CD4-positive, alpha-beta T cell treated with Interleukin-6 for 4 hours (primary cell): ENCODE data around the gene DLX5.

Experiments used
- DNase-seq: peaks from one replicate; pipeline ENCODE4 v3.0.0-alpha.2; 2020; ENCODE audit warnings: mixed read lengths

The DLX5 gene

GRCh38 chr7:97005183-97006054, 19.2 kb downstream of the DLX5 start, which contains the start of gene DLX6:
Gene DLX6 (plus strand): TSS chr7:97005553. CDS start chr7:97005978, 425 bp downstream.
- peak; percentile 44 for DNase-seq

GRCh38 chr7:97004247-97005182, 20.1 kb downstream of the DLX5 start:
- no peak for DNase-seq

DNA sequence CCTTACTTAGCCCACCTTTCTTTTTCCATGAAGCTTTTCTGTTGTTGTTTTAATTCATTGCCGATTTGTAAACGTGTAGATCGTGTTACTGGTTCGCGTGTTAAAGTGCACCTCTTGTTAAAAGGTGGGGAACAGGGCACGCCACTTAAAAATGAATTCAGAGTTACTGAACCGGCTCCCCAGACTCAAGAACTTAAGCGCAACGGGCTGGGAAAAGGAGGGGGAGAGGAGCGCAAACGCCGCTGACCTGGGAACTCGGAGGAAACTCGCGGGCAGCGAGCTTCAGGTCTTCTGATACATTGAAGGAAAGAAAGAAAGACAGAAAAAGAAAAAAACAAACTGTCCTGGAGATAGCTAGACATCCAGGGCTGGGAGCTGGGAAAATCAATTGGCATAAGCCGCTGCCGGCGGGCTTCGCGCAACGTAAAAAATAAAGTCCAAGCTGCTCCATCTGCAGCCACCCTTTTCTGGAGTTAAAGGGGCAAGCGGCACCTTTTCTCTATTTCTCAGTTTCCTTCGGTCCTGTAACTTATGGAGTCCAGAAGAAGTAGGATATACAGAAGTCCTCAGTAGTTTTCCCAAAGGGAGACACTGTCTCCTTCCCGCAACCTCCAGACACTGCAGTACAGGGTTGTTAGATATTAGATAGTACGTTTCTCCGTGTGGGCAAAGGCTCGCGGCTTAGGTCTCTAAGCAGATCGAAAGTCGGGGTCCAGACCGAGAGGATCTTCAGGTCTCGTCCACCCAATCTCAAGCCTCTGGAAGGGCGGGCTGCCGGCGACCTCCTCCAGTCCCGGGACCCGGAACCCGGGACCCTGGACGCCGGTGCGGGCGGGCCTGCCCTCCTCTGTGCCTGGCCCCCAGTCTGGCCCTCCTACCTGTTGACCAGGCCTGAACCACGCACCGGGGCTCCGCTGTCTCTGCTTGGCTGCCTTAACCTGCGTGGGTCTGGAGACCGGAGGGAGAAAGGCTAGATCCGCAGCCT, 21.1 kb downstream of the DLX5 start:
- DNase-seq = no peak

DNA sequence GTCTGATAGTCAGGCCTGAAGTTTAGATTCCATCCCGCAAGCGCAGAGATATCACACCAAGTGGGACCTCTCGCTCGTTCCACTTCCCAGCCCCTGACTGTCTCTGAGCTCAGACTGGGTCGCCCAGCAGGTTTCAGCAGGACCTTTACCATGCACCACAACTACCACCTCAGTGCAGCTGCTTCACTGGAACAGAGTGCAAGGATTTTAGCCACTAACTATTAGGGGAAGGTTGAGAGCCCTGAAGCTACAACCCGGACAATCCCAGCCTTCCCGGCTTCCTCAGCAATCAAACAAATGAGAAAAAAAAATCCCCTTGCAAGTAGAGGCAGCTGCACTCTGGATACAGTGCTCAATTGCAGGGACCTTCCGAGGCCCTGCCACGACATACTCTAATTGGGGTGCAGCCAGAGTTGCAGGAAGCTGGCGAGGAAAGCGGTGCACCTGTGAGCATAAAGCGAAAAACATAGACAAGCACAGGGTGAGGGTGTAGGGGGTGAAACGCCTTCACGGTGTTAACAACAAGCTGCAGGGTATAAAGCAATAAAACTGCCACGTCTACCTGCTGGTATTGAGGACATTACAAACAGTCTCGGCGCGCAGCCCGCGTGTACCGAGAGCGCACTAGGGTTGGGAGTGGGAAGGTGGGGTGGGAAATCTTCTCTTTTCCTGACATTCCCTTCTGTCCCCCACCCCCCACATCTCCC, 21.9 kb downstream of the DLX5 start:
- no peak for DNase-seq

DNA sequence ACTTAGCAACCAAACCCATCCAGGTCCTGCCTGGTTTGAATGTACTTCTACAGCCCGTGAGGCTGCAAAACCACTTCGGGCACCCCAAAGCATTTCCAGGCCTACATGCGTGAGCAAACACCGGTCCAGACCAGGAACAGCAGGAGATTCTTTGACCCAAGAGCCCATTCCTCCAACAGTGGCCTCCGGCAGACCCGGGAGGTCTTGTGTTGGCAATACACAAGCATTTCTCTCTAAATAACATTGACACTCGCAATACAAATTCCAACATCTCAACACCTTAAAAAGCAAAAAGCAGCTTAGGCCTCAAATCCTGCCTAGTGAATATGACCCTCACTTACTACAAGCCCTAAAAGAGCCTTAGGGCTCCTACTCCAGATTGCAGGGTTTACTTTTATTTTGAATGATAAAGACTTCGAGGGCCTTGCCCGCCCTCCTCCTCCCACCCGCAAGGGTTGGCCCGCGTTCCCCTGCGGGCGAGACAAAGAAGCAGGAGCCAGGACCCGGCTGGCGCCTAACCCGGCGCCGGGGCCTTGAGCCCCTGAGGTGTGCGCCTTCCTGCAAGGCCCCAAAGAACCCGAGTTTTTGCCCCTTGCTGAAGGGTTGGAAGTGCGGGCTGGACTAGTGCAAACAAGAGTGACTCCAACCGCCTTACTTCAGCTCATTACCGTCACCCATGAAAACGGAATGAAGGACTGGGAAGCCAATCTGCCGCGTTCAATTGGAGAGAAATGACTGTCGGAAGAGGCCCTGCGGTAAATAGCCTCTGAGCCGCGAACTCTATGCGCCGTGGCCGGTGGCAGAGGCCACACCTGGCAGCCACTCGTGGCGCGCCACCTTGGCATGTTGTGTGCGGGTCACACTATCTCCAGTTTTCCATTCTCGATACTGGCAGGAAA, 22.7 kb downstream of the DLX5 start:
- DNase-seq = no peak

DNA sequence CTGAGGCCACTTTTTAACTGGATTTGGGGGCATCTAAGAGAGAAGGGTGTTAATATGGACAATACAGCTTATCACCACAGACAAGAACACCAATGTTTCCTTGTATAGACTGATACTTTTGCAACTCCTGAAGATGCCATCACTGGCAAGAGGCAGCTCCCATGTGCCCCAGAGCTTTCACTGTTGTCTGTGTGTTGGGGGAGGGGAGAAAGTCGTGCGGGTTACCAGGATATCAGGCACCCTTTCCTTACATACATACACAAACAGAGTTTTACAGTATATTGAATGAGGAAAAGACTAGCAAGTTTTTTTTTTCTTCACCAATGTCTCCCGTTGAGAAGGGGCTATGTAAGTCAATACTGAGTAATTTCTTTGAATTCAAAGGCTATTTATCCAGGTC, 23.4 kb downstream of the DLX5 start:
- DNase-seq = no peak

GRCh38 chr7:96998744-96999143, 25.9 kb downstream of the DLX5 start:
- DNase-seq = no peak

DNA sequence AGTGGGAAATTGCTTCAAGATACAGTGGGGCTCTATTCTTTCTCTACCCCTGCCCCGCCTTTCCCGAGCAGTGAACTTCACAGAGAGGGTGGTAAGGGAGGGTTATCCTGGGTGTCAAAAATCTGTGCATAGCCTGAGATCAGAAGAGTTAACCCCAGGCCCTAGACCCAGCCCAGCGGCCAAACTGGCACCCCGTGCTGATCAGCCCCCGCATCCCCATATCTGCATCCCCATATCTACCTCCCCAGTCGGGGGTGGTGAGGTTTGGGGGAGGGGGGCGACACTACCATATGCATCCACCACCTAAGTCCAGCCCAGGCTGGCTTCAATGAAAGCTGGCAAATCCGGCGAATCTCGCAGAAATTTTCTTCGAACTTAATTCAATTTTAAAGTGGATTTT, 26.3 kb downstream of the DLX5 start:
- no peak for DNase-seq

DNA sequence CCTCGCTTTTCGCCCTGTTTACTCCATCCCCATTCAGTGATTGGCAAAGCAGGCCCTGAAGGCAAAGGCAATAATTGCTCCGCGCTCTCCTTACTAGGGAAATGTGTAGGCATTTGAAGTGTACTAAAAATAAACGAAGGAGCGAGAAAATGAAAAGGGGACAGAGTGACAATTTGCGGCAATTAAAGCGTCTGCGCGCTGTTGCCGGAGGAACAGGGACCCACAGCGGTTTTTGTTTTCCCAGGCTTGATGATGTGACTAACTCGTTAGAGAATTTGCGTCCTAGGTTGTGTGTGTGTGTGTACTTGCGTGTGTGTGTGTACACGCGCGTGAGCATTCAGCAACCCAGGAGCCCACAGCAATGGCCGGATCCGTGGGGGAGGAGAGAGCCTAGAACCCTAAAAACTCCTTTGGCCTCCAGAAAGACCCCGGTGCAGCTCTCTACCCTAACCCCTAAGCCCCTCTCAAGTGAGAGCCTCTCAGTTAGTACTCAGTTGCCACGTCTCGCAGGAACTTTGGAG, 27.1 kb downstream of the DLX5 start:
- DNase-seq = no peak

GRCh38 chr7:96996958-96997511, 27.6 kb downstream of the DLX5 start:
- DNase-seq = no peak

GRCh38 chr7:96996111-96996957, 28.3 kb downstream of the DLX5 start:
- DNase-seq = no peak

DNA sequence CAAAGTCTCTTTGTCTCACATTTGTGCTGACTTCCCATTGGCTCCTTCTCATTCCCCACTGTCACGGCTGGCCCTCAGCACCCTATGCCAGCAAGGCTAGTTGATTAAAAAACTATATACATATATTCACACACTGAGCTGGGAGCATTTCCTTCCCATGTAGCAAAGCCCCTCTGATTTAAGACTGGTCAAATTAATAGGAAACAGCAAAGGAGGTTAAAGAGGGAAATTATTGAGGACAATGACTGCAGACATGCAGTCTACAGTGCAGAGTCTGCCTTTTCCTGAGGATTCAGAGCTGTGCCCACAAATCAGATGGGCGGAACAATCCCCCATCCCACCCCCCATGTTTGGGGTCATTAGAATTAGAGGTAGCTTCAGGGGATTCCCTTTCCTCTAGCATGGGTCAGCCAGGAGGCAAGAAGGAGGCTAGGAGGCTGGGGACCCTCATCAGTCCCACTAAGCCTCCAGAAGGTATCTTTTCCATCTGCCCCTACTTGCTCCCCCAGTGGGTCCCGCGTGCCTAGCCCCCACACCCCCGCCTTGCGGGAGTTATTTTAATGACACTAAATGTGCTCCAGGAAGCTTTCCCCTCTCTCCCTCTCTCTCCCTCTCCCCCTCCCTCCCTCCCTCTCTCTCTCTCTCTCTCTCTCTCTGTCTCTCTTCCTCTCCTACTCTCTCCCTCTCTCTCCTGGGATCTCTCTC, 29.1 kb downstream of the DLX5 start:
- no peak for DNase-seq

GRCh38 chr7:96993980-96994379, 30.7 kb downstream of the DLX5 start:
- no peak for DNase-seq

- no peak for DNase-seq
Measured at GRCh38 chr7:96993094-96993865, 31.4 kb downstream of the DLX5 start.

DNA sequence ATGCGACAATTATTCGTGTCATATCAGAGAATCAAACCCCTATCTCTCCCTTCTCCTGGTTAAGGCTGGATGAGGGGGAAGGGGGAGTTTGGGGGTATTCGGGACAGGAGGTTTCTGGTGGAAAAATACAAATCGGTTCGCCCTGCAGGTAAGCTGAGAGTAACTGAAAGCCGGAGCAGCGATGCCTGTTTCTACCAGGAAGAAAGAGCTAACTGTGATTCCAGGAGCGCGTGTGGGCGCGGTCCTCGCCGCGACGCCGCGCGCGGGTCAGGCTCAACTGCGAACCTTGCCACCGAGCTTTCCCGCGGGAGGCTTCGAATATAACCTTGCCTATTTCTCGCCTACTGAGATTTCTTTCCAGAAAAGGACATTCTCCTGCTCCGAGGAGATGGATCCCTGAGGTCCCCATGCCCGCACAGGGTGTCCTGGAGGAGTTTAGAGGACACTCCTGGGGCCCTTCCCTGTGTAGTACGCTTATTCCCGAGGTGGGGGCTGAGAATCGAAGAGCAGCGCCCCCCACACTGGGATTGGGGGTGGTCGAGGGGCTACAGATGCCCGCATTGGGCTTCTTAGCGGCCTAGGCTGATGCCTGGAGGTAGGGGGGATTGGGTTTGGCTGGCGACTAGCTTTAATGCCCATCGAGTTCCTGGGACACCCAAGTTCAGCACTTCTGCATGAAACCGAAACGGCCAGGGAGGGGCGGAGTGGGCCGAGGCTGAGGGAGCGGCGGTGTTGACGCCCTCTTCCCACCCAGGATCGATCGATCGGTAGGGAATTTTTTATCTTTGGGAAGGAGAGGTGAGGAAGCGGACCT, 32.2 kb downstream of the DLX5 start:
- DNase-seq = no peak

- DNase-seq = no peak
Measured at GRCh38 chr7:96991546-96992191, 33.0 kb downstream of the DLX5 start.
